Measurements from ENCODE around the gene AATK. TPM values are rescaled to one million over a fixed set of nuclear protein-coding genes. Genes with fewer than 3 reads are reported as not detected.

Gene AATK
- total and polyA plus RNA-seq, 12 donors = 1.5 to 8.5 (median 6.2) TPM

DNA sequence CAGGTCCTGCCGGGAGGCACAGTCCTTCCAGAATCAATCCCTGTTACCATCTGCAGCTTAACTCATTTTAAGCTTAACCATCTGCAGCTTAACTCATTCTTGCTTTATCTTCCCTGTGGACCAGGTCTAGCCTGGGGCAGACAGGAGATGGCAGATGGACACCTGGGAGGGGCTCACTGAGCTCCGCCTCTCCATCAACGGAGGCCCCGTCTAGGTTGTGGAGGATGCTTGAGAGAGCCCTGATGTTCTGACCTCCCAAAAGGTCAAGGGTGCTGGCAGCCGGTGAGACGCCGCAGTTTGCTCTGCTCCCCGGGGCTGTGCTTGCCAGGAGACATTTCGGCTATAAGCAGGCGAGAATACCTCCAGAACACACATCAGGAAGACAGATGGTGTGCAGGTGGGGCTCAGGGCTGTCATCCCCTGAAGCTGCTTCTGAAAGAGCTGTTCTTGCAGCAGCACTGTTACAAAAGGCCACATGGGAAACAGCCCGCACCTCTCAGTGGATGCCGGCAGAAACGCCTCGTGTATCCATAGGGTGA is 89.8 kb downstream of the AATK start:
- no peaks in the 10 kb centered on the region for H3K9me3 ChIP-seq
- H3K36me3 ChIP-seq = peaks cover 0 to 8% (median 0%) of the 10 kb centered on the region in 9 donors
- 72 to 78% methylated on average over 14 of the region's 14 CpGs for WGBS, 2 donors

DNA sequence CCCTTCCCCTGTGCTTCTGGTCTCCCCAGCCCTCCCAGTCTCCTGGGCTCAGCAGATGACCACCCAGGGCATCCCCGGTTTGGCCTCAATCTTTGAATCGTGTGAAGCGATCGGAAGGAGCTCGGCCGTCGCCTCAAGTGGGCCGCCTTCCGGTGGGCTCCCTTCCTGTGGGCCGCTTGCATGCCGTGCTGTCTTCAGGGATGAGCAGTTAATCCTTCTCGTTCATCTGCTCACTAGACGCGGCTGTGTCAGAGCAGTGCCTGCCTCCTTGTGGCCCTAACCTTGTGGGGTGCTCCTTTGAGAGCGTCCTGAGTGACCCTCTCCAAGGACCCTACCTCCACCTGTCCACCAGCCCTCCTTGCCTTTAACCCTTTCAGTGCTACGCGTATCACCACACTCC is 90.7 kb downstream of the AATK start:
- WGBS, 2 donors = 87 to 88% methylated on average over 17 of the region's 17 CpGs
- DNase-seq (no peak), ATAC-seq (no peak)
- H3K27ac ChIP-seq = no peak overlapping the region
- no peaks in the 10 kb centered on the region for H3K27me3 ChIP-seq
- H3K4me3 ChIP-seq = no peak overlapping the region
- H3K9me3 ChIP-seq = no peaks in the 10 kb centered on the region
- peaks cover 0 to 3% (median 0%) of the 10 kb centered on the region in 9 donors for H3K4me1 ChIP-seq
- TF ChIP-seq CTCF (IDR thresholded peaks at IDR 0.05) = no peak
- intact Hi-C loops (cut with DNase I) = no loop called here
- peaks cover 0 to 8% (median 0%) of the 10 kb centered on the region in 9 donors for H3K36me3 ChIP-seq

More for the DNA sequence above, 89.8 kb downstream of the AATK start:
- no peak for DNase-seq
- H3K27ac ChIP-seq = no peak overlapping the region
- no peak for ATAC-seq
- no peak overlapping the region for H3K4me3 ChIP-seq
- intact Hi-C loops (cut with DNase I) = no loop called here
- H3K27me3 ChIP-seq = no peaks in the 10 kb centered on the region
- no peak for TF ChIP-seq CTCF (IDR thresholded peaks at IDR 0.05)
- peaks cover 0 to 6% (median 0%) of the 10 kb centered on the region in 9 donors for H3K4me1 ChIP-seq

DNA sequence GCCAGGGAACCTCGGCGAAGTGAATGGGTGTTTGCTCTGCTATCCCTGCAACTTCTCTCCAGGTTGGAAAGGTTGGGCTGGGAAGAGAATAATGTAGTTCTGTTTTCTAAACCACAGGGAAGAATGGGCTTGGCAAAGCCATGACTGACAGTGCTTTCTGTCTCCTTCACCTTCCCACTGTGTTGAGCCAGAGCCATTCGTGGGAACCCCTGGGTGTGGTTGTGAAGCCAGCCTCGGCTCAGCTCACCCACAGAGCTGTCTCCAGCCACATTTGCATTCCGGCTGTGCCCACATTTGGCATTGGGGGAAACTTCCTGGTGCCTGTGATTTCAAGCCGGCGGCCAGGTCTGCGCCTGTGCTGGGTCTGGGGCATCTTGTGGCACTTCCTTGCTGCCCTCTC is 91.1 kb downstream of the AATK start:
- Histone ChIP-seq H3K27me3 (no peaks in the 10 kb centered on the region), H3K4me3 (no peak overlapping the region), H3K4me1 (peaks cover 0 to 3% (median 0%) of the 10 kb centered on the region in 9 donors), H3K27ac (no peak overlapping the region), H3K9me3 (no peaks in the 10 kb centered on the region), H3K36me3 (peaks cover 0 to 8% (median 0%) of the 10 kb centered on the region in 9 donors)
- 76 to 79% methylated on average over 8 of the region's 8 CpGs for WGBS, 2 donors
- intact Hi-C loops (cut with DNase I) = no loop called here
- DNase-seq (no peak), ATAC-seq (no peak)
- TF ChIP-seq CTCF (IDR thresholded peaks at IDR 0.05) = no peak

- H3K4me1 ChIP-seq = peaks cover 0 to 3% (median 0%) of the 10 kb centered on the region in 9 donors
- DNase-seq = no peak
- H3K27ac ChIP-seq = no peak overlapping the region
- ATAC-seq = no peak
- H3K9me3 ChIP-seq = no peaks in the 10 kb centered on the region
- H3K27me3 ChIP-seq = no peaks in the 10 kb centered on the region
- peaks cover 0 to 8% (median 0%) of the 10 kb centered on the region in 9 donors for H3K36me3 ChIP-seq
- H3K4me3 ChIP-seq = no peak overlapping the region
- no peak for TF ChIP-seq CTCF (IDR thresholded peaks at IDR 0.05)
- WGBS, 2 donors = 92 to 94% methylated on average over 42 of the region's 42 CpGs
- intact Hi-C loops (cut with DNase I) = no loop called here
Observed at GRCh38 chr17:81073967-81074839, 91.8 kb downstream of the AATK start.
